Measurements from ENCODE around the gene ATG7.

DNA sequence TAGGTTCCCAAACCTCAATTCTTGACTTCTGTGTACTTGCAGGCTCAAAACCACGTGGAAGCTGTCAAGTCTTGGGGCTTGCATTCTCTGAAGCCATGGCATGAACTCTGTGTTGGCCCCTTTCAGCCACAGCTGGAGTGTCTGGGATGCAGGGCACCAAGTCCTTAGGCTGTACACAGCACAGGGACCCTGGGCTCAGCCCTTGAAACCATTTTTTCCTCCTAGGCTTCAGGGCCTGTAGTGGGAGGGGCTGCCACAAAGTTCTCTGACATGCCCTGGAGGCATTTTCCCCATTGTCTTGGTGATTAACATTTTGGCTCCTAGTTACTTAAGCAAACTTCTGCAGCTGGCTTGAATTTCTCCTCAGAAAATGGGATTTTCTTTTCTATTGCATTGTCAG is 135.4 kb downstream of the ATG7 start:
- no peak for TF ChIP-seq POLR2A (IDR thresholded peaks at IDR 0.05)
- TF ChIP-seq, protein P1, sequence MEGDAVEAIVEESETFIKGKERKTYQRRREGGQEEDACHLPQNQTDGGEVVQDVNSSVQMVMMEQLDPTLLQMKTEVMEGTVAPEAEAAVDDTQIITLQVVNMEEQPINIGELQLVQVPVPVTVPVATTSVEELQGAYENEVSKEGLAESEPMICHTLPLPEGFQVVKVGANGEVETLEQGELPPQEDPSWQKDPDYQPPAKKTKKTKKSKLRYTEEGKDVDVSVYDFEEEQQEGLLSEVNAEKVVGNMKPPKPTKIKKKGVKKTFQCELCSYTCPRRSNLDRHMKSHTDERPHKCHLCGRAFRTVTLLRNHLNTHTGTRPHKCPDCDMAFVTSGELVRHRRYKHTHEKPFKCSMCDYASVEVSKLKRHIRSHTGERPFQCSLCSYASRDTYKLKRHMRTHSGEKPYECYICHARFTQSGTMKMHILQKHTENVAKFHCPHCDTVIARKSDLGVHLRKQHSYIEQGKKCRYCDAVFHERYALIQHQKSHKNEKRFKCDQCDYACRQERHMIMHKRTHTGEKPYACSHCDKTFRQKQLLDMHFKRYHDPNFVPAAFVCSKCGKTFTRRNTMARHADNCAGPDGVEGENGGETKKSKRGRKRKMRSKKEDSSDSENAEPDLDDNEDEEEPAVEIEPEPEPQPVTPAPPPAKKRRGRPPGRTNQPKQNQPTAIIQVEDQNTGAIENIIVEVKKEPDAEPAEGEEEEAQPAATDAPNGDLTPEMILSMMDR (IDR thresholded peaks at IDR 0.05) = no peak
